Middle frontal gyrus (tissue), 1 donor: ENCODE data around the gene EIF2B5.

Experiments
- DNase-seq: peaks from one replicate; pipeline ENCODE4 v3.0.0-alpha.2; 2015; ENCODE audit warnings: low spot score; ENCODE audit errors: extremely low spot score

EIF2B5 gene

GRCh38 chr3:184173374-184173722 lies 38.2 kb downstream of the EIF2B5 start:
- no peak for DNase-seq

DNA sequence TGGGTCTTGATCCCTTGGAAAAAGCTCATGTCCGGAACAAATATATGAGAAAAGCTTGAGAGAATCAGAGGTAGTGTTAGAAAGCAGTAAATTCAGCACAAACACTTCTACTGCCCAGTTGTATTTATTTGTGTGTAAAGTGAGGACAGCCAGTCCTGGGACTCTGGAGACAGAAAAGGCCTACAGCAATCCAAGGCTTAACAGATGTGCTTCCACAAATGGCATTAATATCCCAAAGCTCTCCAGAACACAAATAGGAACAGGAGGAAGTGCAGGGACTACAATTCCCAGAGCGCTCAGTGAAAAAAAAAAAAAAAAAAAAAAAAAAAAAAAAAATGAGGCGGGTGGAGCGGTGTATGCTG lies 39.1 kb downstream of the EIF2B5 start:
- DNase-seq = no peak

DNA sequence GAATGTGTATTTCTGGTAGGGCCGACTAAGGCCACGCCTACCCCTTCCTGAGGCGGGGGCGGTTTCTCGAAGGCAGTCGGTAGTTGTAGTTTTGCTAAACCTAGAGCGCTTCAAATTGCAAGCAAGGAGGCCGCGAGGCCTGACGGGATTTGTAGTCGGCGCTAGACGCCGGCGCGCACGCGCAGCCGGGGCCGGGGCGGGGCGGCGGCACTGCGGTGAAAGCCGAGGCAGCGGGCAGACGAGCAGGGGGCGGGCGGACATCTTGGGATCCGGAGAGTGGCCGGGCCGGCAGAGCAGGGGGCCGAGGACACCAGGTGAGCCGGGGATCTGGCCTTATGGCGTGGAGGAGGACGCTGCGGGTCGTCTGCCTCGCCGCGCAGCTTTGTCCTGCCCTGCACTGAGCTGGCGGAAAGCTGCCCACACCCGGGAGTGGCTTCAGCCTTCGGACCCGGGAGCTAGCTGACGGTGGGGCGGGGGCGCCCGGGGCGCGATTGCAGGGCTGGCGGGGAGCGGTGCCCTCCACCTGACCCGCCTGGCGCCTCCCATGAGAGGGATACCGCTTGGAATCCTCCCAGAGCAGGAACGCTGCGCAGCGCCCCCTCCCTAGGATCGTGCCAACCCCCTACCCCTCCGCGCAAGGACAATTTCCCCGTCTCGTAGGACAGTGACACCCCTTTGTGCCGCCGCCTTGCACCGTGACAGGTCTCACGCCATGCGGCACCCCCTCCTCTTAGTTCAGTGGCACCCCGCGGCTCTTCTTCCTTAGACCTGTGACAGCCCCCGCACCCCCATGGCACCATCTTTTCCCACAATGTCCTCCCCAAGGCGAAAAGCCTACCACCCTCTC lies 39.7 kb downstream of the EIF2B5 start, which contains the start of gene AP2M1:
Gene AP2M1 (plus strand): TSS at position 210 of the 847 bp plus-strand sequence. CDS start 2,139 bp downstream, outside the sequence.
- peak; percentile 96 for DNase-seq

DNA sequence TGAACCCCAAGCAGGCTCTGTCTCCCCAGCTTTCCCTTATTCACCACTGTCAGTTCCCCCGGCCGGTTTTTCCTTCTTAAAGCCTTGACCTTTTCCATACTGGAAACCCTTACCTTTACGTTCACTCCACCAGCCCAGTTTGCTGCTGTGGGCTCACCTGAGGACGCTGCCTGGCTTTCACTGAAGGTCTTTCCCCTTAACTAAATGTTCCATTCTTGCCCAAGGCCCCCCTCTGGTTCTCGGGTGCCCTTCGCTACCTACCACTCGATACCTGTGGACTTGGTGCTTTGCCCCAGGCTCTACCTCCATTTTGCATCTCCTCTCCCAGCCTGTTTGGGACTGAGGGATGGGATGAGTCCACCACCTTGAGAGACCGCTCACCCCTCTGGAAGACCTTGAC lies 40.3 kb downstream of the EIF2B5 start:
- DNase-seq = no peak

GRCh38 chr3:184175981-184176376 lies 40.8 kb downstream of the EIF2B5 start:
- DNase-seq = no peak

GRCh38 chr3:184176377-184177330 lies 41.5 kb downstream of the EIF2B5 start:
- no peak for DNase-seq

- no peak for DNase-seq
Measured at GRCh38 chr3:184177331-184177731, 42.2 kb downstream of the EIF2B5 start.

DNA sequence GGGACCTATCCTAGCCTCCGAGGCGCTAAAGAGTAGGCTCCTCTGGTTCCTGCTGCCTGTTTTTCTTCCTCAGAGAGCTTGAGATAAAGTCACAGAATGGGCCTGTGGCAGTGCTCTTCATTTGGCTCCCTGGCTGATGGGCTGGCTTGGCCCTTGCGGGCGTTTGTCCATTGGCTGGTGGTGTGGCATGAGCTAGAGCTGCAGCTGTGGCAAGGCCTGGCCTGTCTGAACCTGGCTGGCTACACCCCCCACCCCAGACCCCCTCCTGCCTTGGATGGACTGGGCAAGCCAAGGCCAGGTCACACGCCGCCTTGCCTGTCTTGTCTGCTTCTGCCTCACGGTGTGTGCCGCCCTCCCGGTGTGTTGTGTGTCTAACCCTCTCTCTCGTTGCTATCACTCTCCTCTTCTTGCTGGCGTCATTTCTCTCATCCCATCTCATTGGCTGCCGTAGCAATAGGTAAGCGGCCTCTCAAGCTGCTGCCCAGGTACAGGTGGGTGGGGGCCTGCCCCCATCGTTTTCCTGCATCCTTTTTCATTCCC lies 42.7 kb downstream of the EIF2B5 start:
- no peak for DNase-seq

DNA sequence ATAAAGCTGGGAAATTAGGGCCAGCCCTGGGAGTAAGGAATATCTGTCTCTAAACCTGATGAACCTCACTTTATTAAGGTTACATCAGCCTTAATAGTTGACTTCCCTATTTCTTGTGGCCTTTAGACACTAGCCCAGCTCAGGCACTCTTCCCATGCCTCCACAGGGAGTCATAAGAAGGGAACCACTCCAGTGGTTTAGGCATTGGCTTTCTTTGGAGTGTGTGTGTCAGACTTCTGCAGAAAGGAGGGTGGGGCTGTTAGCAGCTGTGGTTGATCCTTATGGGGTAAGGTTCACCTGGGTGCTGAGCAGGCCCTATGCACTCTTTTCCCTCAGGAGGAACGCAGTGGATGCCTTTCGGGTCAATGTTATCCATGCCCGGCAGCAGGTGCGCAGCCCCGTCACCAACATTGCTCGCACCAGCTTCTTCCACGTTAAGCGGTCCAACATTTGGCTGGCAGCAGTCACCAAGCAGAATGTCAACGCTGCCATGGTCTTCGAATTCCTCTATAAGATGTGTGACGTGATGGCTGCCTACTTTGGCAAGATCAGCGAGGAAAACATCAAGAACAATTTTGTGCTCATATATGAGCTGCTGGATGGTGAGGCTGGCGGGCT lies 43.5 kb downstream of the EIF2B5 start:
- DNase-seq = no peak

GRCh38 chr3:184180165-184180564 lies 45.0 kb downstream of the EIF2B5 start:
- DNase-seq = no peak

DNA sequence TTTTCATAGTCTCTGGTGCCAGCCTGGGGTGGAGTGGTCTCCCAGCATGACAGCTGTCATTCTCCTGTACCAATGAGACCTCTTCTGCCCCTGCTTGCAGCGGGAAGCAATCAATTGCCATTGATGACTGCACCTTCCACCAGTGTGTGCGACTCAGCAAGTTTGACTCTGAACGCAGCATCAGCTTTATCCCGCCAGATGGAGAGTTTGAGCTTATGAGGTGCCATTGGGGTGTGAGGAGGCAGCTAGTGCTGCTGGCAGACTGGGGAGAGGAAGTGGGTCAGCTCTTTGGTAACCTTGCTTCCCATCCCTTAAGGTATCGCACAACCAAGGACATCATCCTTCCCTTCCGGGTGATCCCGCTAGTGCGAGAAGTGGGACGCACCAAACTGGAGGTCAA lies 46.4 kb downstream of the EIF2B5 start:
- no peak for DNase-seq

GRCh38 chr3:184183679-184184078 lies 48.5 kb downstream of the EIF2B5 start:
- DNase-seq = no peak

GRCh38 chr3:184184546-184185230 lies 49.5 kb downstream of the EIF2B5 start:
- DNase-seq = no peak

DNA sequence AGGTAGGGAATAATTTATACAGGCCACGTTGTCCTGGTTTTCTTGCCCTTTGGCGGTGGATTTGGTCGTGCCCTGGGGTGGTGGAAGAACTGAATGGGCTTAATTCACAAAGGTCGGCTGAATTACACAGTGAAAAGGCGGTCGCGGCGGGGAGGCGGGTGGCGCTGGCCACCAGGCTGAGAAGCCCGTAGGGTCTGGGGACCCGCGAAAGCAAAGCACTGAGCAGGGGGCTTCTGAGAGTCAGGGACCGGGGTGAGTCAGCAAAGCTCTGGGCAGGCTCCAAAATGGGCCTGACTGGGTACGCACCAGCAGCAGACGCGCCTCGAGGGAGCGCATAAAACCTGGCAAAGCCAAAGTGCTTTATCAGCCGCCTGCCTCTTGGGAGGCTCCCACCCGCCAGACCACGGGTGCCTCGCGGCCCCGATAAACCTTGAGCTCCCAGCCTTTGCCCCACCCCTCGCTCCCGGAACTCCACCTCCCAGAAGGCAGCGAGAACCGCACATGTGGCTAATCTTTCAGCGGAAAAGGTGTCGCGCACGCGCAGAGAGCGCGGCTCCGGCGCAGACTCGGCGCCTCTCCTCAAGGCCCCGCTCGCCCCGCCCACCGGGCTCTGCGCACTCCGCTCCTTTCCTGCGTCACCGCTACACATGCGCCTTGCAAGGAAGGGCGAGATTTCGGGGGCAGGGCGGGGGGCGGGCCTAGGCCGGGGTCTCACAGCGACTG lies 50.5 kb downstream of the EIF2B5 start:
- peak; percentile 97 for DNase-seq

DNA sequence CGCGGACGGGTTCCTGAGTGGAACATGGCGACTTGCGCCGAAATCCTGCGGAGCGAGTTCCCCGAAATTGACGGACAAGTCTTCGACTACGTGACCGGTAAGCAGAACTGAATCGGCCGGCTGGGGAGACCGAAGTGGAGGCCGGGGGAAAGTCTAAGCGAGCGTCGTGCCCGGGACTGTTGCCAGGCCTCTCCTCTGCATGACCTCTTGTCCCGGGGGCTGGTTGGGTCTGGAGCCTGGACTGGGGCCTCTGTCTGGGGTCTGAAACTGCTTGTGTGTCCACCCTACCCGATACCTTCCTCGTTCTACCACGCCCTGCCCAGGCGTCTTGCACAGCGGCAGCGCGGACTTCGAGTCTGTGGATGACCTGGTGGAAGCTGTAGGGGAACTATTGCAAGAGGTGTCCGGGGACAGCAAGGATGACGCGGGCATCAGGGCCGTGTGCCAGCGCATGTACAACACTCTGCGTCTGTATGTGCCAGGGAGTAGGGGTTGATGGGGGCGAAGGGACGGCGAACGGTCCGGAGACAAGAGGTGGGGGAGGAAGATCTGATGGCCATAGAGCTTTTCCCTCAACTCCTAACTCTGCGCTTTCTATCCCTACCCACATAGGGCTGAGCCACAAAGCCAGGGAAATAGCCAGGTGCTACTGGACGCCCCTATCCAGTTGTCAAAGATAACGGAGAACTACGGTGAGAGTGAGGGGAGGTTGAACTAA lies 51.2 kb downstream of the EIF2B5 start, which contains the start of gene ABCF3:
Gene ABCF3 (plus strand): TSS at position 16 of the 718 bp plus-strand sequence. CDS start 9 bp downstream, at position 25.
- no peak for DNase-seq

DNA sequence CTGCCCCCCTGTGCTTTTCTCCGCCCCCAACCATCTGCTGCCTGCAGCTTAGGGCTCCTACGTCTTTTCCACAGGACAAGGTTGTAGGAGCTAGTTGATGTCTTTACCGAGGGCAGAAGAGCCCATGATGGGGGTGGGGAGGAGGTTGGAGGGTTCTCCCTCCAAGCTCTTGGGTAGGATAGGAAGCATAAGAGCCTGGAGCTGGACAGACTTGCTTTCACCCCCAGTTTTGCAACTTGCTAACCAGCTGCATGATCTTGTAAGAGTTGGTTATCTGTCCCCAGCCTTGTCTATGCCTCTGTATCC lies 51.7 kb downstream of the EIF2B5 start:
- DNase-seq = no peak

DNA sequence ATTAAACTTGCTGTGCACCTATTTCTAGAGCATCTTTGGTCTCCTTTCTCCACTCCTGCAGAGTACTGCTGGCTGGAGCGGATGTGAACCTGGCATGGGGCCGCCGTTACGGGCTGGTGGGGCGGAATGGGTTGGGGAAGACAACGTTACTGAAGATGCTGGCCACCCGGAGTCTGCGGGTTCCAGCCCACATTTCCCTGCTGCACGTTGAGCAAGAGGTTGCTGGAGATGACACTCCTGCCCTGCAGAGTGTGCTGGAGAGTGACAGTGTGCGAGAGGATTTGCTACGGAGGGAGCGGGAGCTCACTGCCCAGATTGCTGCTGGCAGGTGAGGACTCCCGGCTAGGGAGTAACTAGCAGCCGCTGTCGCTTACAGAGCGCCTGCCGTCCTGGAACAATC lies 52.9 kb downstream of the EIF2B5 start:
- no peak for DNase-seq

- DNase-seq = no peak
Measured at GRCh38 chr3:184189421-184189820, 54.3 kb downstream of the EIF2B5 start.

GRCh38 chr3:184192889-184193288 lies 57.7 kb downstream of the EIF2B5 start:
- no peak for DNase-seq
